Measurements from ENCODE around the gene C4B. TPM values are rescaled to one million over a fixed set of nuclear protein-coding genes. Genes with fewer than 3 reads are reported as not detected.

The C4B gene
- total and polyA plus RNA-seq, 2 donors (not counting 1 experiment from before 2014, with no cell fraction given), result 4.7 to 7.4 TPM

DNA sequence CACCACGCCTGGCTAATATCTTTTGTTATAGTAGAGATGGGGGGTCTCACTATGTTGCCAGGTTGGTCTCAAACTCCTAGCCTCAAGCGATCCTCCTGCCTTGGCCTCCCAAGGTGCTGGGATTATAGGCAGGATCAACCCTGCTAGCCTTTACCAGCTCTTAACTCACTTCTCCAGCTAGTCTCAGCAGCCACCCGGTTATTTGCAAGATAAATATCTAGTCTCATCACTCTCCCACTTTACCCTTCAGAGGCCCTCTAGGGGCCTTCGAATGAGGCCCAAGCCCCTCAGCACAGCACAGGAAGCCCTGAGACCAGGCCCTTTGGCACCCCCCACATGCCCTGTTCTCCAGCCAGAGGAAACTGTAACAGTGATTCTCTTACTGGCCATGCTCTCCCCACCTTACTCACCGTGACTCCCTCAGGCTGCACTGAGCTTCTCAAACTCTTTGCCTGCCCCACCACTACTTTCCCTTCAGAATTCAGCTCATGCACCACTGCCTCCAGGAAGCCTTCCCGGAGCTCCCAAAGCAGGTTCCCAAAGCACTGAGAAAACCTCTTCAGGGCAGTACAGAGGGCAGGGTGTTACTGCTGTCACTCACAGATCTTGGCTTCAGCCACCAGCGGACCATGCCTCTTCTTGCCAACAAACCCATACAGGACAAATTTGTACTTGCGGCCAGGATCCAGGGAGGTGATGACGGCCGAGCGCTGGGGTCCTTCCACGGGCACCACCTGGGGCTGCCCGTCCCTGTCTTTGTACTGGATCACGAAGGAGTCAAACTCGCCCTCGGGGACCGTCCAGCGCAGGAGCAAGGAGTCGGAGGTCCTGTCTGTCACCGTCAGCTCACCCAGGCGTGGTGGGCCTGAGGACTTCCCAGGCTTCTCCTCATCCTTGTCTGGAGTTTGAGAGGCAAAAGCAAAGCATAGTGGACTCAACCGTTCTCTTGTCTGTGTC lies 69.5 kb downstream of the C4B start:
- Mint-ChIP-seq H3K4me1 (peaks cover 9% of the 10 kb centered on the region), H3K9me3 (ENCODE audit: insufficient read depth) (no peaks in the 10 kb centered on the region), H3K27me3 (peaks cover 59% of the 10 kb centered on the region), H3K27ac (no peak overlapping the region), H3K4me3 (no peak overlapping the region)
- Histone ChIP-seq H4K20me1 (ENCODE audit: control insufficient read depth, insufficient read depth, low read length, poor library complexity, severe bottlenecking) (no peaks in the 10 kb centered on the region), H3K27me3 (replicated peaks in 1 of 4; ENCODE audit: control extremely low read depth in 1 of 4, control insufficient read depth in 3 of 4, insufficient read depth in 4 of 4, low read length in 3 of 4) (peaks cover 0 to 43% (median 16%) of the 10 kb centered on the region in 4 experiments), H3K79me2 (ENCODE audit: control insufficient read depth, insufficient read depth, low read length) (no peaks in the 10 kb centered on the region), H3K4me3 (ENCODE audit: control extremely low read depth in 1 of 5, extremely low read depth in 1 of 5, insufficient read depth in 1 of 5, low read depth in 2 of 5, low read length in 4 of 5) (no peak overlapping the region), H3K27ac (ENCODE audit: low read length in 2 of 2) (no peak overlapping the region), H3K4me1 (ENCODE audit: control insufficient read depth in 2 of 2, insufficient read depth in 2 of 2, low read length in 2 of 2) (peaks cover 8% of the 10 kb centered on the region in 2 donors), H3K36me3 (replicated peaks in 1 of 2; ENCODE audit: control extremely low read depth in 1 of 2, control insufficient read depth in 1 of 2, extremely low read depth in 1 of 2, insufficient read depth in 2 of 2, low read length in 1 of 2) (no peaks in the 10 kb centered on the region), H3K9me3 (ENCODE audit: control extremely low read depth in 1 of 3, control insufficient read depth in 2 of 3, insufficient read depth in 1 of 3, low read length in 2 of 3) (peaks cover 0 to 7% (median 0%) of the 10 kb centered on the region in 3 donors), H3K9ac (ENCODE audit: low read length) (no peak overlapping the region), H2AFZ (ENCODE audit: insufficient read depth, low read depth, low read length, poor library complexity, severe bottlenecking) (no peak overlapping the region), H3K4me2 (replicated peaks; ENCODE audit: low read depth, low read length, poor library complexity, severe bottlenecking) (no peak overlapping the region)
- POLR2A ChIA-PET, result no interaction called here
- intact Hi-C loops (cut with micrococcal nuclease), result no loop called here
- 88% methylated on average over 21 of the region's 22 CpGs for WGBS (ENCODE audit: insufficient coverage)
- TF ChIP-seq EZH2 (IDR thresholded peaks at IDR 0.05; ENCODE audit: borderline replicate concordance, insufficient read depth, low read depth, low read length, poor library complexity, severe bottlenecking) (no peak), CTCF (IDR thresholded peaks at IDR 0.05) (no peak)
- DNase-seq, result no peak
- no peak for ATAC-seq (ENCODE audit: low read depth)
- CTCF ChIA-PET, result no interaction called here

DNA sequence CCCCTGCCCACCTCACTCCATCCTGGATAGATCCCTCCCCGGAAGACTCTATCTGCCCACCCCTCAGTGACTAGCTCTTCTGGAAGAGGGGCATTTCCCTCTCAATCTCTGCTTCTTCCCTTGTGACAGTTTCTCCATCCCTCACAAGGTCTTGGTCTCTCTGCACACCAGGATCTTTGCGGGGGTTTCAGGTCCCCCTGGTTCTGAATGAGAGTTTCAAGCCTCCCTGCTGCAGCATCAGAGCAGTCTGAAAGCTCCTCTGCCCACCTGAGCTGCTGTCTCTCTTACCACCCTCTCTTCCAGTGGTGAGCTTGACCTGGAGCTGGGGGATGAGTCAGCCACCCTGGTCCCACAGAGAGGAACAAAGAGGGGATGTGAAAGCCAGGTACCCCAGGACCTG lies 70.2 kb downstream of the C4B start:
- Mint-ChIP-seq H3K9me3 (ENCODE audit: insufficient read depth) (no peaks in the 10 kb centered on the region), H3K4me1 (peaks cover 10% of the 10 kb centered on the region), H3K27ac (no peak overlapping the region), H3K27me3 (peaks cover 57% of the 10 kb centered on the region), H3K4me3 (no peak overlapping the region)
- H3K27ac ChIP-seq (ENCODE audit: low read length in 2 of 2), result no peak overlapping the region
- no peaks in the 10 kb centered on the region for H4K20me1 ChIP-seq (ENCODE audit: control insufficient read depth, insufficient read depth, low read length, poor library complexity, severe bottlenecking)
- no peaks in the 10 kb centered on the region for H3K79me2 ChIP-seq (ENCODE audit: control insufficient read depth, insufficient read depth, low read length)
- intact Hi-C loops (cut with micrococcal nuclease), result no loop called here
- H2AFZ ChIP-seq (ENCODE audit: insufficient read depth, low read depth, low read length, poor library complexity, severe bottlenecking), result no peak overlapping the region
- peaks cover 0 to 7% (median 0%) of the 10 kb centered on the region in 3 donors for H3K9me3 ChIP-seq (ENCODE audit: control extremely low read depth in 1 of 3, control insufficient read depth in 2 of 3, insufficient read depth in 1 of 3, low read length in 2 of 3)
- peaks cover 0 to 43% (median 16%) of the 10 kb centered on the region in 4 experiments for H3K27me3 ChIP-seq (replicated peaks in 1 of 4; ENCODE audit: control extremely low read depth in 1 of 4, control insufficient read depth in 3 of 4, insufficient read depth in 4 of 4, low read length in 3 of 4)
- H3K4me1 ChIP-seq (ENCODE audit: control insufficient read depth in 2 of 2, insufficient read depth in 2 of 2, low read length in 2 of 2), result peaks cover 8% of the 10 kb centered on the region in 2 donors
- 86% methylated on average over 1 of the region's 2 CpGs for WGBS (ENCODE audit: insufficient coverage)
- no peak for DNase-seq
- no peaks in the 10 kb centered on the region for H3K36me3 ChIP-seq (replicated peaks in 1 of 2; ENCODE audit: control extremely low read depth in 1 of 2, control insufficient read depth in 1 of 2, extremely low read depth in 1 of 2, insufficient read depth in 2 of 2, low read length in 1 of 2)
- no peak overlapping the region for H3K9ac ChIP-seq (ENCODE audit: low read length)
- ATAC-seq (ENCODE audit: low read depth), result no peak
- CTCF ChIA-PET, result no interaction called here
- POLR2A ChIA-PET, result no interaction called here
- TF ChIP-seq EZH2 (IDR thresholded peaks at IDR 0.05; ENCODE audit: borderline replicate concordance, insufficient read depth, low read depth, low read length, poor library complexity, severe bottlenecking) (no peak), CTCF (IDR thresholded peaks at IDR 0.05) (no peak)
- H3K4me3 ChIP-seq (ENCODE audit: control extremely low read depth in 1 of 5, extremely low read depth in 1 of 5, insufficient read depth in 1 of 5, low read depth in 2 of 5, low read length in 4 of 5), result no peak overlapping the region
- no peak overlapping the region for H3K4me2 ChIP-seq (replicated peaks; ENCODE audit: low read depth, low read length, poor library complexity, severe bottlenecking)
